ENCODE results near the gene C18orf32.
"Not testable (repeated sequence)": the region's sequence is repeated elsewhere in the genome, so short reads cannot be mapped to it uniquely, and the experiment has no call there.

C18orf32 gene

DNA sequence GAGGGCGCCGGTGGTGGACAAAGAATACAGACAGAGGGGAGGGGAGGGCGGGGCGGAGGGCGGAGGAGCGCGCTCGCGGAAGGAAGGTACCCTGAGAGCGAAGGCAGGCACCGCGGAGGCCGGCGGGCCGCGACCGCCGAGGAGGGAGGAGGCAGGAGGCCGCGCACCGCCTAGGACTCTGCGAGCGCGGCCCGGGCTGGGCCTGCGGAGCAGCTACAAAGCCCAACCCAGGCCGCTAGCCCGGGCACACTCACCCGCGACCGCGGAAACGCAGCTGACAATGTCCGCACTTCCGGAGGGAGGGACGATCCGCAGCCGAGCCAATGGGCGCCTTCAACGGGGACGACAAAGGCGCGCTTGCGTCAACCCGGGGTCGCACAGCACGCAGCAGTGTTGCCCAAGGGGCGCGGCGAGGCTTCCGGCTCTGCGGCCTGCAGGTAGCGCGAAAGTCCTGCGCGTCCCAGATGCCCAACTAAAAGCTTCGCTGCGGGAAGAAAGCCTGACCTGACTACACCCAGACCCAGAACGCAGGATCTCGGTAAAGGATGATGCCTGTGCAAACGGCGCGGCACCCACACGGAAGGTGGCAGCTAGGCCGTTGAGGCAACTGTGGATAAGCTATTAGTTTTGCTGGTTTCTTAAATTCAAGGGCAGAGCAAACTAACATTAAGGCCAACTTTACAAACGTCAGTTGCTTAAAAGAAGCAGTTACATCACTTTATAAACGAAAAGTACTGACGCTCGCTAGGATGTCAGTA, at the start of gene C18orf32:
C18orf32 (minus strand) TSS at position 282 of the 758 bp plus-strand sequence. CDS start 3,486 bp downstream, outside the sequence.
- FAIRE-seq (peak; percentile 75), DNase-seq (ENCODE audit: insufficient read length, low spot score) (peak; percentile 87)

DNA sequence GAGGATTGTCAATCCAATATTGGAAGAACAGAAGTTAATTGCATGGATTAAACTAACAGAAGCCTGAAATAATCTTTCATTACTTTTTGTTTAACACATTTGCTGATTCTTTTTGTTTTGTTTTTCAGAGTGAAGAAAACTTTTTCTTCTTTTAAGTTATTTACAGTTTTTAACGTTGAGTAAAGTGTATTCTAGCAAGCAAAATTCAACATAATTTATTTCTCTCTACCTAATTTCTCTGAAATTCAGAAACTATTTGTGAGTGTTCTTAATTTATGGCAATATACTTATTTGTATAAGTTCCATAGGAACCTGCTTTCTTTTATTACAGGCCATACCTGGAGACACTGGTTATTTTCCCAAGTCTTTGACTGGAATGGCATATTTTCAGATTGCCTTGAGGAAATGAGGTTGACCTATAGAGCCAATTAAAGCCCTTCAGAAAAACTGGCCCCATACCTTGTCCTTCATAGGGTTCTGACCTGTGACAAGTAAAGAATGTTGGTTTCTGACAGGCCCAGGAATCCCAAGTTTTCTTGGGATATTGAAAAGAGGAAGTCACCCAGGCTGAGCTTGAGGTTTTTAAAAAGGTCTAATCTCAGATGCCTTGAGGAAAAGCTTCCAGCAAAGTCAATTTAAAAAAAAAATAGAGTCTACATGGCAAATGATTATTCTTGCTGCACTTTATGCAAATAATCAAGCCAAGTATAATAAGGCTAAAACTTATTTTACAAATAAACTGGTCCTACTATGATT, 48.0 kb upstream of the C18orf32 start:
- FAIRE-seq (no peak), DNase-seq (ENCODE audit: insufficient read length, low spot score) (no peak)

DNA sequence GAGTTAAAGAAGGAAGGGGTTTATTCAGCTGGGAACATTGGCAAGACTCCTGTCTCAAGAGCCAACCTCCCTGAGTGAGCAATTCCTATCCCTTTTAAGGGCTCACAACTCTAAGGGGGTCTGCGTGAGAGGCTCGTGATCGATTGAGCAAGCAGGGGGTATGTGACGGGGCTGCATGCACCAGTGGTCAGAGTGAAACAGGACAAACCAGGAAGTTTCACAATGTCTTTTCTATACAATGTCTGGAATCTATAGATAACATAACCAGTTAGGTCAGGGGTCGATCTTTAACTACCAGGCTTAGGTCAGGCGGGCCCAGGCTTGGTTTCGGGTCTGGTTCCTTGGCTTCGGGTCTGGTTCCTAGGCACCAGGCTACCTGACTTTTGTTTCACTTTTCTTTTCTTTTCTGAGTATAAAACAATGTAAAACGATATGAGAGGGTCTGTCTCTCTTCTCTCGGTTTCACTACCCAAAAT, 44.7 kb upstream of the C18orf32 start:
- DNase-seq (ENCODE audit: insufficient read length, low spot score) (no peak), FAIRE-seq (no peak)

DNA sequence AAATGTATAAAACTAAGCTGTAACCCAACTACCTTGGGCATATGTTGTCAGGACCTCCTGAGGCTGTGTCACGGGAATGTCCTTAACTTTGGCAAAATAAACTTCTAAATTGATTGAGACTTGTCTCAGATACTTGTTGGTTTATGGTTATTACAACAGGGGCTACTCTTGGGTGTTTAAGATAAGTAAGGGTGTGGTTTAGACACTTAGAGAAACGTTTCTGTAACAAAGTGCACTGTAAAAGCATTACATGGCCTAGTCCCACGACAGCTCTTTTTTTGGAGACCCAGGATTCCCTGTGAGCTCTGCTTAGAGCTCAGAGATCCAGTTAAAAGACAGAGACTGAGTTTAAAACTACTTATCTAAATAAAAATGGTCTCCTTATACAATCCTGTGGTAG, 42.6 kb upstream of the C18orf32 start:
- FAIRE-seq (no peak), DNase-seq (ENCODE audit: insufficient read length, low spot score) (no peak)

DNA sequence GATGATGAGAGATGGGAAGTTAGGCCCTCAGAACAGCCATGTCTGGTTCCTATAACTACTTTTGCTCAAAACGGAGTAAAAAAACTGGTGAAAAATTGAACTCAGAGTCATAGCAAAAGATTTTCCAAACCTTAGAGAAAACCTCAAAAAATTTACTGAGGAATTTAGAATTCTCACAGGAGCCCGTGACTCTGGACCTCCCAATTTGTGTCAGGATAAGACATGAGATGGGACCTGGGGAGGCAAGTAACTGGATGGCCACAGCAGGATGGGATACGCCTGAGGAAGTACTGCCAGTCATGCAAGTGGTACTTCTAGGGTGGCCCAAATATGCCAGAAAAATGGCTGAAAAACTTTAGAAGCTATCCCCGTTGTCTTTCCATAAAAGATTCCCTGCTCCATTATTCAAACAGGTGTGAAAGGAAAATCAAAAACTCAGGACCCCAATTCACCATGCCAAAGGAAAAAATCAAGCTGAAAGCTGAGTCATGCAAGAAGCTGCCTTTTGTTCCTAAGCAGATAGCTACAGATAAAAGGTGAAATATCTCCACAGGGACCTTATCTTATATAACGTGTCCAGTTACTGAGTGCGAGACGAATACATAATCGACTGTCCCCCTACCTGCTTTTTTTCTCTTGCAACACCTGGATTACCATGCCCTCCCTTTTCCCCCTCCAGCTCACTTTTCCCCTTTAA, 40.7 kb upstream of the C18orf32 start:
- DNase-seq (ENCODE audit: insufficient read length, low spot score) (no peak), FAIRE-seq (no peak)

DNA sequence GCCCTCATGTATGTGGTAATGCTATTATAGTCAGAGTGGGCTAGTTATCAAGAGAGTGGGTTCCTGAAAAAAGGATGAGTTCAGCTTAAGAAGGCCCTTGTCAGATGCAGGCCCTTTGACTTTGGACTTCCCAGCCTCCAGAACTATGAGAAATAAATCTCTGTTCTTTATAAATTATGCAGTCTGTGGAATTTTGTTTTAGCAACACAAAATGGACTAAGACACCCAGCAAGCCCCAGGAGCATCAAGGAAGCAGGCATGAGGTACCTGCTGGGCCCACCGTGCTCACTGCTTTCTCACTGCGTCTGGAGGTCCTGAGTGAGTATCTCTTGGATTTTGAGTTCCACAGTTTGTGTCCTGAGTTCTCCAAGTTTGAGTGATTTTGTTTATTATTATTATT, 38.9 kb upstream of the C18orf32 start:
- DNase-seq (ENCODE audit: insufficient read length, low spot score) (no peak), FAIRE-seq (no peak)

DNA sequence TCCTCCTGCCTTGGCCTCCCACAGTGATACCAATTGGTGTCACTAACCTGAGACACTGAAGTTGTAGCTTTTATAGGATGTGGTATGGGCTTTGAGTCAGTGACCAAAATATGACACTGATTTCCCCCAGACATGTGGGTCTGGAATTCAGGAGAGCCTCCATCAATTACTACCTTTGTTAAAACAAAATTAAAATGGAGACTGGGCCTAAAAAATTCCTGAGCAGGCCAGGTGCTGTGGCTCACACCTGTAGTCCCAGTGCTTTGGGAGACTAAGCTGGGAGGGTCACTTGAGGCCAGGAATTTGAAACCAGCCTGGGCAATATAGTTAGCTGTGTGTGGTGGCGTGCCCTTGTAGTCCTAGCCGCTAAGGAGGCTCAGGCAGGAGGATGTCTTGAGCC, 37.9 kb upstream of the C18orf32 start:
- FAIRE-seq = no peak
- DNase-seq (ENCODE audit: insufficient read length, low spot score) = no peak

DNA sequence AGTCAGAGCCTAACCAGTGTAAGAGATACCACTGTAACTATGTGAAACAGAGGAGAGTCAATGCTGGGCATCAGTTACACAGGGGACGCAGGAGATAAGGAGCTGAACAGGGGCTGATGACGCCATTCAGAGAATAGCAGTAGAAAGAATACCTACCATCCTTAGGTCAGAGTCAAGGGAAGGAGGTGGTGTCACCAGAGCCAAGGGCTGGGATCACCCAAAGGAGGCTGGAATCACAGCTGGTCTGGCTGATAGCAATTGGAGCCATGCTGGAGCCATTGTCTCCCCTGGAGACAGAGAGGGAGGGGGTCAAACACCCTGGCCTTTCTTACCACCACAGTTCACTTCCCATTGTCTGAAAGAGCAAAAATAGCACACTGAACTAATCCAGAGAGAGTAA, 37.3 kb upstream of the C18orf32 start:
- FAIRE-seq (no peak), DNase-seq (ENCODE audit: insufficient read length, low spot score) (no peak)

DNA sequence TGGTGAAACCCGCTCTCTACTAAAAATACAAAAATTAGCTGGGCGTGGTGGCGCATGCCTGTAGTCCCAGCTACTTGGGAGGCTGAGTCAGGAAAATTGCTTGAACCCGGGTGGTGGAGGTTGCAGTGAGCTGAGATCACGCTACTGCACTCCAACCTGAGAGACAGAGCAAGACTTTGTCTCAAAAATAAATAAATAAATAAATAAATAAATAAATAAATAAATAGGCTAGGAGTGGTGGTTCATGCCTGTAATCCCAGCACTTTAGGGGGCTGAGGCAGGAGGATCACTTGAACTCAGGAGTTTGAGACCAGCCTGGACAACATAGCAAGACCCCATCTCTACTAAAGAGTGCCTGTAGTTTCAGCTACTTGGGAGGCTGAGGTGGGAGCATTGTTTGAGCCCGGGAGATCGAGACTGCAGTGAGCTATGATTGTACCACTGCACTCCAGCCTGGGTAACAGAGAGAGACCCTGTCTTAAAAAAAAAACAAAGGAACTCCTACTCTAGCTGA, 36.6 kb upstream of the C18orf32 start:
- not testable (repeated sequence) for DNase-seq (ENCODE audit: insufficient read length, low spot score); FAIRE-seq

DNA sequence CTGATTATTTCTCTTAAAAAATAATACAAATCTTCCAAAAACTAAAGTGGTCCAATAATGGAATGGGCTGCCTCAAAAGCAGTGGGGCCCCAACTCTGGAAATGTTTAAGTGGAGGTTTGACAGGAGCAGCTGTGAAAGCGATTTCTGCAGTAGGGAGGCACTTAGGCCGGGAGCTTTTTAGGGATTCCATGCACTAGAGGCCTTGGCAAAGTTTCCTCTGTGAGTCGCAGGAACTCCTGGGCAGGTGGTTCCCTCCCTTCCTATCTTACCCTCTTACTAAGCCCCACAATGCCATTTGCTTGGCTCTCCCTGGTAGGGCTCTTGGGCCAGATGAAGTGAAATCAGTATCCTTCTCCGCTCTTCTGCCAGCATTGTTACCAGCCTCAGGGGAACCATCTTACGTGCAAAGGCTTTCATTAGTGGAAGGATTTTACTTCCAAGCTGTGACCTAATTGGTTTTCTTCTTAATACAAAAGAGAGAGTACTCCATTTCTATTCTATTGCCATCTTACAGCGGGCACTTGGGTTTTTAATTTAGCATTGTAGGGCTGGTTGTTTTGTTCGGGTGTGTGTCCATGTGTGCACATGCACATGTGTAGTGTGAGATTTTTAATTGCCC, 34.3 kb upstream of the C18orf32 start:
- FAIRE-seq = no peak
- DNase-seq (ENCODE audit: insufficient read length, low spot score) = no peak

DNA sequence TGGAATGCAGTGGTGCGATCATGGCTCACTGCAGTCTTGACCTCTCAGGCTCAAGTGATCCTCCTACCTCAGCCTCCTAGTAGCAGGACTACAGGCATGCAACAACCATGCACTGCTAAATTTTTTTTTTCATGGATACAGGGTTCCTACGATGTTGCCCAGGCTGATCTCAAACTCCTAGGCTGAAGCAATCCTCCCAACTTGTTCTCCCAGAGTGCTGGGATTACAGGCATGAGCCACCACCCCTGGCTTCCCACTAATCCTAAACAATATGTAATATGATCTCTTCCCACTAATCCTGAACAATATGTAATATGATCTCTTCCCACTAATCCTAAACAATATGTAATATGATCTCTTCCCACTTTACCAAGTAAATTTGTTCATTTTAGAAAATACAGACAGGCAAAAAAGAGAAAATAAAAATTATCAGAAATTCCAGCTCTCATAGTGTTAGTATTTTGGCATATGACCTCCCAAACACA, 33.7 kb upstream of the C18orf32 start:
- DNase-seq (ENCODE audit: insufficient read length, low spot score) = no peak
- no peak for FAIRE-seq

DNA sequence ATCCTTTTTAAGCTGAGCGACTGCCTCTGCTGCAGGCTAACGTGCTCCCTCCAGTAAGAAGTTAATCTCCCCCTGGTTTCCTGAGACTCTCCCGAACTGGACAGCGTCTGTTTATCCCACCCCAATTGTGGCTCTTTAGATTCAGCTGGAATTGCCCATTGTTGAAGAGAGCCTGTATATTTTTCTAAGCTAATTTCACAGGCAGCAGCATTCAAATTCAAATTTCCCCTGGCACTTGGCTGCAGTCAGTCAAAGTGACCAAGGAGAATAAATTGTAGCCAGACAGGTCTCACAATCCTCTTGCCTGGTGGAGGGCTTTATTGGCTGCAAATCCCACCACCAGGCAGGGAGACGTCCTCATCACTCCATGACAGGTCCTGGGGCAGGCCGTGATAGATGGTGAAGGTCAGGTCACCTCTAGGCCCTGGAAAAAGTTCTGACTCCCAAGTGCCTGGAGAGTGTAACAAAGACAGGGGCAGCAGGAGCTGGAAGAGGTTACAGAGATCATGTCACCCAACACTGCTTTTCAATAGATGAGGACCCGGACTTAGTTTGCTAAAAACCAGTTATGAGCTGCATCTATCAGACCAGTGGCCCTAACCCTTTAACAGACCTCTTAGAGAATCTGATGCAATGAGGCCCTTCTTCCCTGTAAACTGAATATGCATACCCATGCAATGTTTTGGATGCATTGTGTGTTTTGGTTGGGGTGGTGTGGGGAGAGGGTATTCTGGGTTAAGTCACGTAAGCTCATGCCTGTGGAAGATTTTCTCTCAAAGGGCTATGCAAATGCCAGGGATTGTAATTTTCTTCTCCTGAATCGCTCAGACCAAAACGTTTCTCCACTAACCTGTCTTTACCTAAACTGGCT, 32.3 kb upstream of the C18orf32 start:
- FAIRE-seq = no peak

DNA sequence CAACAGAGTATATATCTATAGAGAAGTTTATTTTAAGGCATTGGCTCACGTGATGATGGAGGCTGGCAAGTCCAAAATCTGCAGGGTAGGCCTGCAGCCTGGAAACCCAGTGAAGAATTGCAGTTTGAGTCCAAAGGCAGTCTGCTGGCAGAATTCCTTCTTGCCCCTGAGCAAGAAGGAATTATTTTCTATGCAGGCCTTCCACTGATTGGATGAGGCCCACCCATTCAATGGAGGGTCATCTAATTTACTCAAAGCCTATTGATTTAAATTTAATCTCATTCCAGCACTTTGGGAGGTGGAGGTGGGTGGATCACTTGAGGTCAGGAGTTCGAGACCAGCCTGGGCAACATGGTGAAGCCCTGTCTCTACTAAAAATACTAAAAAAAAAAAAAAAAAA, 30.4 kb upstream of the C18orf32 start:
- FAIRE-seq (no peak), DNase-seq (ENCODE audit: insufficient read length, low spot score) (no peak)

More for the DNA sequence above, 32.3 kb upstream of the C18orf32 start:
- no peak for DNase-seq (ENCODE audit: insufficient read length, low spot score)

DNA sequence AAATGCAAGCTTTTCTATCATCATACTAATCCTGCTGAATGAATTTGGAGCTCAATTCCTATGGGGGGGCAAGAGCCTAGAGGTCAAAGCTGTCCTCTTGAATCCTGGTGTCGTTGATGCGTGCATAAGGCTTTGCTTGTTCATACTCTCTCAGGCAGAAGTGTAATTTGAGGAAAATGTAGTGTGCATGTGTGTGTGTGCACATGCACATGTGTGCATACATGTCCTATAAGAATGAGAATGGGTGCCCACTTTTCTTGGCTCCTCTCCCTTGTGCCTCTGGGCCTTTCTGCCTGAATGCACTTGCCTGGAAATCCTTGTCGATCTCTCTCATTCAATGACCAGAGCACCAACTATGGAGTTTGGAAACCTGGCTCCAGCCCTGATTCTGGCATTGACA, 28.5 kb upstream of the C18orf32 start:
- FAIRE-seq = no peak
- DNase-seq (ENCODE audit: insufficient read length, low spot score) = no peak

DNA sequence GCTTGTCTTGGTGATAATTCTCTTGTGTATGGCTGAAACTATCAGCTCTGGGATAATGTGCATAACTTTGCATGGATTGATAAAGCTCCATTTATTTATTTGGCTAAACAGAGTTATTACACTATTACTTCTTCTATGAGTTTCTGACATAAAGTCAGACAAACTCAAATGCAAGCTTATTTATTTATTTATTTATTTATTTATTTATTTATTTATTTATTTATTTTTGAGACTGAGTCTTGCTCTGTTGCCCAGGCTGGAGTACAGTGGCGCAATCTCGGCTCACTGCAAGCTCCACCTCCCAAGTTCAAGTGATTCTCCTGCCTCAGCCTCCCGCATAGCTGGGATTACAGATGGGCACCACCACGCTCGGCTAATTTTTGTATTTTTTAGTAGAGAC, 28.0 kb upstream of the C18orf32 start:
- not testable (repeated sequence) for FAIRE-seq; DNase-seq (ENCODE audit: insufficient read length, low spot score)

DNA sequence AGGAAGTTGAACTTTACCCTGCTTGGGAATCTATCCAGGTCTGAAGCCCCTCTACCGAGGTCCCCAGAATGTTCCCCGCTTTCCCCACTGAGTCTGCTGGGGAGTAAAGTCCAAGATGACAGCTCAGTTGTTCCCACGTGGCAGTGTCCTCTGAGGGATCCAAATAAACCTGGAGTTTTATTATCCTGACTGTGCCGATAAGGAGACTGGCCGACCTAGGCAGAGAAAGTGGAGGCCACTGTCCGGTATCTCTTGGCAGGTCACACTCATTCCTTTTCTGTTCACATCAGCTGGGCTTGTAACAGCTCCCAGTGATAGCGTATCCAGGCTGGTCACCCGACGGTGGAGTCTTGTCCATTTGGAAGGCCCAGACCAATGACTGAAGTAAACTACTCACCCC, 27.5 kb upstream of the C18orf32 start:
- DNase-seq (ENCODE audit: insufficient read length, low spot score) = no peak
- no peak for FAIRE-seq

DNA sequence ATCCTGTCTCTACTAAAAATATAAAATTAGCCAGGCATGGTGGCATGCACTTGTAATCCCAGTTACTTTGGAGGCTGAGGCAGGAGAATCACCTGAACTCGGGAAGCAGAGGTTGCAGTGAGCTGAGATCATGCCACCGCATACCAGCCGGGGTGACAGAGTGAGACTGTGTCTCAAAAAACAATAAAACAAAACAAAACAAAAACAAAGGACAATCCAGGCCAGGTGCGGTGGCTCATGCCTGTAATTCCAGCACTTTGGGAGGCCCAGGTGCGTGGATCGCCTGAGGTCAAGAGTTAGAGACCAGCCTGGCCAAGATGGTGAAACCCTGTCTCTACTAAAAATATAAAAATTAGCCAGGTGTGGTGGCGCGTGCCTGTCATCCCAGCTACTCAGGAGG, 25.8 kb upstream of the C18orf32 start:
- FAIRE-seq; DNase-seq (ENCODE audit: insufficient read length, low spot score): not testable (repeated sequence)

DNA sequence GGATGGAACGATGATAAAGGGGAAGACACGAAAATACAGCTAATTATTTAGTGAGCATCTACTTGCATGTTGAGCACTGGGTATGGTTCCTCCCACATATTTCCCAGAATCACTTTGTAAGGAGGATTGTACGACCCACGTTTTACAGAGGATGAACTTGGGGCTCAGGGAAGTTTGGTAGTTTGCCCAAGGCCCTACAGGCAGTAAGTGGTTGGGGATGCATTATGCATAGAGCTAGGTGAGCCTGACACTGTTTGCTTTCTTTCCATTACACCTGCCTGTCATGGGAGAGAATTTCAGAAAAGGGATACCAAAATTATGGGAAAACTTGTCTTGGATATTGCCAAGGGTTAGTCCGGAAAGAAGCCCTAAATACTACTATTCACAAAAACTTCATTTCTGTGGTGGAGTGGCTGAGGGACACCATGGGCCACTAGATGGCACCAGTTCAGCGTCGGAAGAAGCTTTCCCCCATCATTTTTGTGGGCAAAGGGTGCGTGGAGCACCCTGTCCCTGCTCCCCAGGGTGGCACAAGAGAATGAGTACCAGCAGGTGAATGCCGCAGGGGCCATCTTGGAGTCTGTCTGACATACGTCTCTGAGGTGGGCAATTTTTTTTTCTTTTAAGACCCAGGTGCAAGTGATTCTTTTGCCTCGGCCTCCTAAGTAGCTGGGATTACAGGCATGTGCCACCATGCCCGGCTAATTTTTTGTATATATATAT, 23.5 kb upstream of the C18orf32 start:
- DNase-seq (ENCODE audit: insufficient read length, low spot score) (peak; percentile 48), FAIRE-seq (peak; percentile 26)

DNA sequence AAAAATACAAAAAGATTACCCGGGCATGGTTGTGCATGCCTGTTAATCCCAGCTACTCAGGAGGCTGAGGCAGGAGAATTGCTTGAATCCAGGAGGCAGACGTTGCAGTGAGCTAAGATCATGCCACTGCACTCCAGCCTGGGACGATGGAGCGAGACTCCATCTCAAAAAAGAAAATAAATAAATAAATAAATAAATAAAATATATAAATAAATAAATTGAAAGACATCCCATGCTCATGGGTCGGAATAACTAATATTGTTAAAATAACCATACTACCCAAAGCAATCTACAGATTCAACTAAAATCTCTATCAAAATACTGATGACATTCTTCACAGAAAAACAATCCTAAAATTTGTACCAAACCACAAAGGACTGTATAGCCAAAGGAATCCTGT, 19.4 kb upstream of the C18orf32 start:
- not testable (repeated sequence) for DNase-seq (ENCODE audit: insufficient read length, low spot score); FAIRE-seq

Data from HTR-8/SVneo (cell line).